HCT116 (cell line): ENCODE results near the gene ITPK1.

Experiments used
- CEBPB ChIP-seq: IDR thresholded peaks from 2 replicates; pipeline ENCODE4 v1.6.1; 2012; ENCODE audit warnings: low read depth
- ELF1 ChIP-seq: IDR thresholded peaks from 2 replicates; pipeline ENCODE4 v1.6.1; 2012; ENCODE audit warnings: low read depth, borderline replicate concordance
- EZH2 ChIP-seq: fragments of 200-600 bp; sonication (generic); IDR thresholded peaks from 2 replicates; pipeline ENCODE4 v1.6.1; 2017; ENCODE audit warnings: antibody characterized with exemption, mixed run types
- JUND ChIP-seq: IDR thresholded peaks from 2 replicates; pipeline ENCODE4 v1.6.1; 2012
- POLR2A ChIP-seq: IDR thresholded peaks from 2 replicates; pipeline ENCODE4 v1.7.0; 2011; ENCODE audit warnings: borderline replicate concordance; ENCODE audit not compliant: insufficient read depth, insufficient read length; ENCODE audit errors: extremely low read depth
- POLR2AphosphoS5 ChIP-seq: IDR thresholded peaks from 2 replicates; pipeline ENCODE4 v1.6.1; 2011; ENCODE audit warnings: mild to moderate bottlenecking, low read depth, low read length, moderate library complexity
- RAD21 ChIP-seq: IDR thresholded peaks from 2 replicates; pipeline ENCODE4 v1.6.1; 2012; ENCODE audit warnings: low read depth, mild to moderate bottlenecking
- SP1 ChIP-seq: IDR thresholded peaks from 2 replicates; pipeline ENCODE4 v1.6.1; 2012; ENCODE audit warnings: low read depth
- TF ChIP-seq, protein P1 (sequence below), 3 experiments: fragments of 200-600 bp in 1 of 3; sonication (generic) in 1 of 3; IDR thresholded peaks in 2 of 3; conservative IDR thresholded peaks in 1 of 3; 2 replicates each; pipeline ENCODE4 v1.5.1; 2012 to 2017; ENCODE audit warnings: low read depth in 2 of 3, low read length in 2 of 3, antibody characterized with exemption in 1 of 3, borderline replicate concordance in 1 of 3, control low read depth in 1 of 3, mild to moderate bottlenecking in 1 of 3, mixed read lengths in 1 of 3, mixed run types in 1 of 3, moderate library complexity in 1 of 3; ENCODE audit not compliant: insufficient read depth in 1 of 3
- TF ChIP-seq, protein P2 (sequence below): IDR thresholded peaks from 2 replicates; pipeline ENCODE4 v1.6.1; 2012; ENCODE audit warnings: low read depth
- TF ChIP-seq, protein P3 (sequence below): IDR thresholded peaks from 2 replicates; pipeline ENCODE4 v1.6.1; 2012
- TF ChIP-seq, protein P4 (sequence below): IDR thresholded peaks from 2 replicates; pipeline ENCODE4 v1.6.1; 2012

DNA sequence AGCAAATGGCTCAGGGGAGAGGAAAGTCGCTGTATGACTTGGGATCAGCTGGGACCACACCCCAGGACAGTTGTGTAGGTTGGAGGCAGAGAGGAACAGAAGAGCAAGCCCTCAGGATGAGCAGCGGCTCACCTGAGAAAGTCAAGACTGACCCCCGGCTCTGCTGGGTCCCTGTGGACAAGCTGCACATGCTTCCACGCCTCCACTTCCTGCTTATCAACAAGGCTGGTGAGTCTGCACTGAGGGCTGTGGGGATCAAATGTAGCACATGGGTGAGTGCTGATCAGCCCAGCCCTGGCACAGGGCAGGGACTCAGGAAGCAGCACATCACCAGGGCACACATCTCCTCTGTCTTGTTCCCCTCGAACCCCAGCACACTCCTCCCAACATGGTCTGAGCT is 100.7 kb downstream of the ITPK1 start:
- TF ChIP-seq JUND (no peak), POLR2A (no peak), EZH2 (no peak), POLR2AphosphoS5 (no peak), ELF1 (no peak), SP1 (no peak), RAD21 (no peak), CEBPB (no peak)
- TF ChIP-seq, protein P1, sequence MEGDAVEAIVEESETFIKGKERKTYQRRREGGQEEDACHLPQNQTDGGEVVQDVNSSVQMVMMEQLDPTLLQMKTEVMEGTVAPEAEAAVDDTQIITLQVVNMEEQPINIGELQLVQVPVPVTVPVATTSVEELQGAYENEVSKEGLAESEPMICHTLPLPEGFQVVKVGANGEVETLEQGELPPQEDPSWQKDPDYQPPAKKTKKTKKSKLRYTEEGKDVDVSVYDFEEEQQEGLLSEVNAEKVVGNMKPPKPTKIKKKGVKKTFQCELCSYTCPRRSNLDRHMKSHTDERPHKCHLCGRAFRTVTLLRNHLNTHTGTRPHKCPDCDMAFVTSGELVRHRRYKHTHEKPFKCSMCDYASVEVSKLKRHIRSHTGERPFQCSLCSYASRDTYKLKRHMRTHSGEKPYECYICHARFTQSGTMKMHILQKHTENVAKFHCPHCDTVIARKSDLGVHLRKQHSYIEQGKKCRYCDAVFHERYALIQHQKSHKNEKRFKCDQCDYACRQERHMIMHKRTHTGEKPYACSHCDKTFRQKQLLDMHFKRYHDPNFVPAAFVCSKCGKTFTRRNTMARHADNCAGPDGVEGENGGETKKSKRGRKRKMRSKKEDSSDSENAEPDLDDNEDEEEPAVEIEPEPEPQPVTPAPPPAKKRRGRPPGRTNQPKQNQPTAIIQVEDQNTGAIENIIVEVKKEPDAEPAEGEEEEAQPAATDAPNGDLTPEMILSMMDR (IDR thresholded peaks at IDR 0.05 in 2 of 3, conservative IDR thresholded peaks at IDR 0.05 in 1 of 3; ENCODE audit: borderline replicate concordance in 1 of 3, insufficient read depth in 1 of 3, low read depth in 2 of 3, low read length in 2 of 3), result no peak
- TF ChIP-seq, protein P2, sequence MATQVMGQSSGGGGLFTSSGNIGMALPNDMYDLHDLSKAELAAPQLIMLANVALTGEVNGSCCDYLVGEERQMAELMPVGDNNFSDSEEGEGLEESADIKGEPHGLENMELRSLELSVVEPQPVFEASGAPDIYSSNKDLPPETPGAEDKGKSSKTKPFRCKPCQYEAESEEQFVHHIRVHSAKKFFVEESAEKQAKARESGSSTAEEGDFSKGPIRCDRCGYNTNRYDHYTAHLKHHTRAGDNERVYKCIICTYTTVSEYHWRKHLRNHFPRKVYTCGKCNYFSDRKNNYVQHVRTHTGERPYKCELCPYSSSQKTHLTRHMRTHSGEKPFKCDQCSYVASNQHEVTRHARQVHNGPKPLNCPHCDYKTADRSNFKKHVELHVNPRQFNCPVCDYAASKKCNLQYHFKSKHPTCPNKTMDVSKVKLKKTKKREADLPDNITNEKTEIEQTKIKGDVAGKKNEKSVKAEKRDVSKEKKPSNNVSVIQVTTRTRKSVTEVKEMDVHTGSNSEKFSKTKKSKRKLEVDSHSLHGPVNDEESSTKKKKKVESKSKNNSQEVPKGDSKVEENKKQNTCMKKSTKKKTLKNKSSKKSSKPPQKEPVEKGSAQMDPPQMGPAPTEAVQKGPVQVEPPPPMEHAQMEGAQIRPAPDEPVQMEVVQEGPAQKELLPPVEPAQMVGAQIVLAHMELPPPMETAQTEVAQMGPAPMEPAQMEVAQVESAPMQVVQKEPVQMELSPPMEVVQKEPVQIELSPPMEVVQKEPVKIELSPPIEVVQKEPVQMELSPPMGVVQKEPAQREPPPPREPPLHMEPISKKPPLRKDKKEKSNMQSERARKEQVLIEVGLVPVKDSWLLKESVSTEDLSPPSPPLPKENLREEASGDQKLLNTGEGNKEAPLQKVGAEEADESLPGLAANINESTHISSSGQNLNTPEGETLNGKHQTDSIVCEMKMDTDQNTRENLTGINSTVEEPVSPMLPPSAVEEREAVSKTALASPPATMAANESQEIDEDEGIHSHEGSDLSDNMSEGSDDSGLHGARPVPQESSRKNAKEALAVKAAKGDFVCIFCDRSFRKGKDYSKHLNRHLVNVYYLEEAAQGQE, result no peak
- TF ChIP-seq, protein P3, sequence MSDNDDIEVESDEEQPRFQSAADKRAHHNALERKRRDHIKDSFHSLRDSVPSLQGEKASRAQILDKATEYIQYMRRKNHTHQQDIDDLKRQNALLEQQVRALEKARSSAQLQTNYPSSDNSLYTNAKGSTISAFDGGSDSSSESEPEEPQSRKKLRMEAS, result no peak
- TF ChIP-seq, protein P4, sequence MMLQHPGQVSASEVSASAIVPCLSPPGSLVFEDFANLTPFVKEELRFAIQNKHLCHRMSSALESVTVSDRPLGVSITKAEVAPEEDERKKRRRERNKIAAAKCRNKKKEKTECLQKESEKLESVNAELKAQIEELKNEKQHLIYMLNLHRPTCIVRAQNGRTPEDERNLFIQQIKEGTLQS, result no peak
